ENCODE measurements around the gene SOX13.

Gene SOX13

GRCh38 chr1:204076891-204077290 is 4.0 kb downstream of the SOX13 start:
- no peak for DNase-seq (ENCODE audit: low spot score)
- in situ Hi-C loops (cut with MboI; ENCODE audit: low sequenced_read_pairs, unreplicated experiment) = no loop called here
- no peak for TF ChIP-seq CTCF (IDR thresholded peaks at IDR 0.05; ENCODE audit: borderline replicate concordance, control extremely low read depth, extremely low read depth, insufficient read depth, missing control alignments)

- DNase-seq (ENCODE audit: low spot score) = no peak
- in situ Hi-C loops (cut with MboI; ENCODE audit: low sequenced_read_pairs, unreplicated experiment) = no loop called here
- TF ChIP-seq CTCF (IDR thresholded peaks at IDR 0.05; ENCODE audit: borderline replicate concordance, control extremely low read depth, extremely low read depth, insufficient read depth, missing control alignments) = no peak
These were observed 5.2 kb downstream of the SOX13 start for GRCh38 chr1:204077979-204078696.

DNA sequence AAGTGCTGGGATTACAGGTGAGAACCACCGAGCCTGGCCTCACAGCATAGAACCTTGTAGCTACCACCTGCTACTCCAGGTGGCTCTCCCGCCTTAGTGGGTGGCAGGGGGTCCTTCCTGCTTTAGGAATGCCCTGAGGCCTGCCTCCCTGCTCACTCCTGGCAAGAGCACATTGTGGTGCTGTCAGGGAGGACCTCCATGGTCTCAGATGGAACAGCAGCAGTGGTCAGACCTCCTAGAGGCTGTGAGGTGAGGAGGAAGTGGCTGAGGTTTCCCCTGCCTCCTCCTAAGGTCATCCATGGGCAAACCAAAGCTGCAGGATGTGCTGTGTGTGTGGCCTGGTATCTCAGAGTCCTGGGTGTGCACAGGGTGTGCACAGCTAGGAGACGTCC is 6.7 kb downstream of the SOX13 start:
- in situ Hi-C loops (cut with MboI; ENCODE audit: low sequenced_read_pairs, unreplicated experiment) = no loop called here
- DNase-seq (ENCODE audit: low spot score) = no peak
- TF ChIP-seq CTCF (IDR thresholded peaks at IDR 0.05; ENCODE audit: borderline replicate concordance, control extremely low read depth, extremely low read depth, insufficient read depth, missing control alignments) = no peak

DNA sequence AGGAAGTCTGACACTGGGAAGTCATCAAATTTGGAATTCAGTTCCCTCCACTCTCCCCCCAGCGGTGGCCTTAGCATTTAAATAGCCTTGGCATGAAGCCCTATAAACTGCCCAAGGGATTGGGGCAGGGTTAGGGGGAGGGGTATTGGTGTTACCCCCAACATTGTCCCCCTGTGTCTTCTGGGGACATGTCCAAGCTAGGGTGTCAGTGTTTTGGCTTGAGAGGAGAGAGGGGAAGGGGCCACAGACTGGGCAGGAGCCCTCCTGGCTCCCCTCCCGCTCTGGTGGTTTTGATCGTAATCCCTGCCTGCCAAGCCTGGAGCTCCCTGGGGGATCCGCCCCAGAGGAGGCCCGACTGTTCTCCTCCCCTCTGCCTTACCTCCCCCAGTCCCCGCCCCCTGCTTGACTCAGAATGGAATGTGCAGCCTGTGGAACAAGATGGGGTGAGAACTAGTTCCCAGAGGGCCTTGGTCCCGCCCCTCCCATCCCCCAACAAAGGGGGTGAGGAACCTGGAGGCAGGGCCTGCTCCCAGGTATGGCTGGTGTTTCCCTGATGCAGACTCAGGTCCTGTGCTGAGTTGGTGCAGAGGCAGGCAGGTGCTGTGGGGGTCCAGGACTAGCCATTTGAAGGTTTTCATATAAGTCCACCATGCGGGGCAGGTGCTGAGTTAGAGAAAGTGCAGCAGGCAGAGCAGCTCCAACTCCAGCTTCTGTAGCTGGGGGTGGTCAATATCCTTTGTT is 7.4 kb downstream of the SOX13 start:
- DNase-seq (ENCODE audit: low spot score) = no peak
- no peak for TF ChIP-seq CTCF (IDR thresholded peaks at IDR 0.05; ENCODE audit: borderline replicate concordance, control extremely low read depth, extremely low read depth, insufficient read depth, missing control alignments)
- in situ Hi-C loops (cut with MboI; ENCODE audit: low sequenced_read_pairs, unreplicated experiment) = no loop called here

DNA sequence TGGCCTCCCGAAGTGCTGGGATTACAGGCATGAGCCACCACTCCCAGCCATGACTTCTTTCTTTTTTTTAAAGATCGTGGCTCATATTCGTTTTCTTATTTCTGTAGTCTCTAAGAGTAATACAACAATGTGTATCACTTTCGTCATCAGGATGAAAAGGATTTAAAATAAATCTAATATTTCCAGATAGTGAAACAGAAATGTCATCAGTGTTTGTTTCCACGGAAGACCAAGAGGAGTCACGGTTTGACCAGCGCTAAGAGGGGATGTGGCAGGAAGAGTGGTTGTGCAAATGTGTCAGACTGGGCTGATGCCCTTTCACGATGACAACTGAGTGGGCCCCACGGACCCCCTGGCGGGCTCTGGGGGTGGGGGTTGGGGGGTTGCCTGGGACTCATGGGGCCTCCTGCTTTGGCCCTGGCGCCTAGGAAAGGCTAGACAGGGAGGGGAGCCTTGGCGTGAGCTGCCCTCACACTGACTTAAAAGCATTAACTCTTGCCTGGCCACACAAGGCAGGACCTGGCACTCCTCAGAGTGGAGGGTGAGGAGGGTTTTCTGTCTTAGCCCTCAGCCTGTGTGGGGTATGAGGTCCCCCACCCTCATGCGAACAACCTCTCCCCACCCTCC is 8.4 kb downstream of the SOX13 start:
- DNase-seq (ENCODE audit: low spot score) = no peak
- in situ Hi-C loops (cut with MboI; ENCODE audit: low sequenced_read_pairs, unreplicated experiment) = no loop called here
- TF ChIP-seq CTCF (IDR thresholded peaks at IDR 0.05; ENCODE audit: borderline replicate concordance, control extremely low read depth, extremely low read depth, insufficient read depth, missing control alignments) = no peak

DNA sequence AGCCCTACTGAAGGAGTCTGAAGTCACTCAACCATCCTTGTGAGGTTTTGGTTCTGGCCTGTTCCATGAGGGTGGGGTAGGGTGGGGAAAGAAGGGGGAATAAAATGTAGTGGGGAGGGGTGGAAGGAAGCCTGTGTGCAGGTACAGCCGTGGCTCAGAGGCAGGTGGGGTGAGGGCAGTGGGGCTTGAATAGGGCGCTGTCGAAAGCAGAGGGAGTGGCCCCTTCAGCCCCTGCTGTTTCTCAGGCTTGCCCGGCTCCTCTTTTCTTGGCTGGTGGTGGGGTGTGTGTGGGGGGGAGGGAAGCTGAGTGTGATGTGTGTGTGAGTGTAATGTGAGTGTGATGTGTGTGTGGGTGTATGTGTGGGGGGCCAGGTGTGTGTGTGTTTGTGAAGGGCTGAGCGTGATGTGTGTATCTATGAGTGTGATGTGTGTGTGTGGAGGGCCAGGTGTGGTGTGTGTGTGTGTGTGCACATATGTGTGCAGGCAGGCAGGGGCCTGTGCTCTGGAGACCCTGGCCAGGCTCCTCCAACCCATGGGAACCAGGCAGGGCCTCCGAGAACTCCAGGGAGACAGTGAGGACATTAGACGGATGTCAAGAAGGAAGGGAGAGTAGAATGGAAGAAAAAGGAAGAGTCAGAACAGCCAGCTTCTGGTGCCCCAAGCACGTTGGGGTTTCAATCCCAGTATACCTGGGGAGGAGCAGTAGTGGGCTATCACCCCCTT is 9.0 kb downstream of the SOX13 start:
- in situ Hi-C loops (cut with MboI; ENCODE audit: low sequenced_read_pairs, unreplicated experiment) = no loop called here
- DNase-seq (ENCODE audit: low spot score) = no peak

More for the DNA sequence above, 9.0 kb downstream of the SOX13 start:
- TF ChIP-seq CTCF (IDR thresholded peaks at IDR 0.05; ENCODE audit: borderline replicate concordance, control extremely low read depth, extremely low read depth, insufficient read depth, missing control alignments) = no peak

All from GM13976 (cell line).